HepG2 (cell line): ENCODE results near the gene CCDC157. TPM values are rescaled to one million over a fixed set of nuclear protein-coding genes. Genes with fewer than 3 reads are reported as not detected.

ENCODE experiments used
- ETV5 ChIP-seq: IDR thresholded peaks from 2 replicates; pipeline ENCODE4 v1.6.1; 2018; ENCODE audit warnings: missing biosample characterization, missing genetic modification reagents, inconsistent platforms, borderline replicate concordance
- GABPB1 ChIP-seq: IDR thresholded peaks from 2 replicates; pipeline ENCODE4 v1.6.1; 2016; ENCODE audit warnings: mild to moderate bottlenecking, missing genetic modification reagents, moderate library complexity, missing compliant biosample characterization
- GZF1 ChIP-seq: sonication (generic); formaldehyde crosslinking; IDR thresholded peaks from 2 replicates; pipeline ENCODE4 v1.5.1; 2020; ENCODE audit warnings: mild to moderate bottlenecking, missing genetic modification reagents
- HES4 ChIP-seq: sonication (generic); formaldehyde crosslinking; IDR thresholded peaks from 2 replicates; pipeline ENCODE4 v1.9.0; 2021; ENCODE audit warnings: mild to moderate bottlenecking, missing genetic modification reagents, borderline replicate concordance
- HMGA1 ChIP-seq: sonication (generic); formaldehyde crosslinking; conservative IDR thresholded peaks from 2 replicates; pipeline ENCODE4 v1.4.0; 2020; ENCODE audit warnings: missing genetic modification reagents
- HMGXB4 ChIP-seq, 2 experiments: sonication (generic) in 1 of 2; formaldehyde crosslinking in 1 of 2; IDR thresholded peaks; 2 replicates each; pipeline versions ENCODE4 v1.4.0 to v1.6.1; 2018 to 2020; ENCODE audit warnings: missing genetic modification reagents in 2 of 2, borderline replicate concordance in 1 of 2, low read depth in 1 of 2, mild to moderate bottlenecking in 1 of 2, missing biosample characterization in 1 of 2
- HOXA5 ChIP-seq: sonication (generic); formaldehyde crosslinking; IDR thresholded peaks from 2 replicates; pipeline ENCODE4 v1.4.0; 2020; ENCODE audit warnings: missing genetic modification reagents
- IRF2 ChIP-seq: IDR thresholded peaks from 2 replicates; pipeline ENCODE4 v1.6.1; 2018; ENCODE audit warnings: missing genetic modification reagents, missing compliant biosample characterization
- JUNB ChIP-seq: sonication (generic); formaldehyde crosslinking; IDR thresholded peaks from 2 replicates; pipeline ENCODE4 v1.8.0; 2022; ENCODE audit warnings: missing genetic modification reagents, mild to moderate bottlenecking, borderline replicate concordance
- MLXIP ChIP-seq: sonication (generic); formaldehyde crosslinking; IDR thresholded peaks from 2 replicates; pipeline ENCODE4 v1.9.0; 2021; ENCODE audit warnings: missing genetic modification reagents, borderline replicate concordance
- MTA3 ChIP-seq: sonication (generic); formaldehyde crosslinking; IDR thresholded peaks from 2 replicates; pipeline ENCODE4 v1.4.0; 2020; ENCODE audit warnings: missing genetic modification reagents
- MTF1 ChIP-seq: sonication (generic); formaldehyde crosslinking; IDR thresholded peaks from 2 replicates; pipeline ENCODE4 v1.5.0; 2020; ENCODE audit warnings: missing genetic modification reagents
- NR1H2 ChIP-seq: sonication (generic); formaldehyde crosslinking; IDR thresholded peaks from 2 replicates; pipeline ENCODE4 v1.8.1; 2022; ENCODE audit warnings: low read depth, missing genetic modification reagents, borderline replicate concordance
- PCBP2 ChIP-seq: fragments of 200-400 bp; formaldehyde crosslinking; optimal IDR thresholded peaks from 2 replicates; pipeline ENCODE3; 2018; ENCODE audit warnings: low read length, low read depth; ENCODE audit not compliant: poor library complexity, severe bottlenecking
- POLR2AphosphoS2 ChIP-seq: IDR thresholded peaks from 2 replicates; pipeline ENCODE4 v1.6.1; 2011; ENCODE audit warnings: low read depth, low read length, improper control_type of control experiment
- SMAD9 ChIP-seq: sonication (generic); formaldehyde crosslinking; IDR thresholded peaks from 2 replicates; pipeline ENCODE4 v1.5.1; 2020; ENCODE audit warnings: mild to moderate bottlenecking, missing genetic modification reagents
- SOX6 ChIP-seq, 2 experiments: fragments of 450-650 bp in 1 of 2; sonication (generic) in 1 of 2; formaldehyde crosslinking in 1 of 2; IDR thresholded peaks; 2 replicates each; pipeline versions ENCODE4 v1.4.0 to v1.6.1; 2017 to 2020; ENCODE audit warnings: antibody characterized with exemption in 1 of 2, mild to moderate bottlenecking in 1 of 2, missing genetic modification reagents in 1 of 2
- TOPORS ChIP-seq: sonication (generic); formaldehyde crosslinking; IDR thresholded peaks from 2 replicates; pipeline ENCODE4 v1.8.0; 2023; ENCODE audit warnings: mild to moderate bottlenecking, missing genetic modification reagents
- ZMYM3 ChIP-seq: sonication (generic); formaldehyde crosslinking; IDR thresholded peaks from 2 replicates; pipeline ENCODE4 v1.5.1; 2020; ENCODE audit warnings: mild to moderate bottlenecking, missing genetic modification reagents
- ZNF138 ChIP-seq: sonication (generic); formaldehyde crosslinking; IDR thresholded peaks from 2 replicates; pipeline ENCODE4 v1.5.0; 2020; ENCODE audit warnings: mild to moderate bottlenecking, low read depth, missing genetic modification reagents
- ZNF329 ChIP-seq: sonication (generic); formaldehyde crosslinking; IDR thresholded peaks from 2 replicates; pipeline ENCODE4 v1.9.0; 2021; ENCODE audit warnings: low read depth, mild to moderate bottlenecking, missing genetic modification reagents
- ZNF577 ChIP-seq: sonication (generic); formaldehyde crosslinking; IDR thresholded peaks from 2 replicates; pipeline ENCODE4 v1.4.0; 2020; ENCODE audit warnings: mild to moderate bottlenecking, low read depth, missing genetic modification reagents, borderline replicate concordance
- ZNF674 ChIP-seq: sonication (generic); formaldehyde crosslinking; IDR thresholded peaks from 2 replicates; pipeline ENCODE4 v1.5.0; 2020; ENCODE audit warnings: low read depth, mild to moderate bottlenecking, missing genetic modification reagents
- ZNF816 ChIP-seq: sonication (generic); formaldehyde crosslinking; IDR thresholded peaks from 2 replicates; pipeline ENCODE4 v1.8.0; 2022; ENCODE audit warnings: missing genetic modification reagents, mild to moderate bottlenecking, borderline replicate concordance
- ZNF839 ChIP-seq: sonication (generic); formaldehyde crosslinking; IDR thresholded peaks from 2 replicates; pipeline ENCODE4 v1.4.0; 2020; ENCODE audit warnings: missing genetic modification reagents, mild to moderate bottlenecking, borderline replicate concordance
- ZSCAN25 ChIP-seq: sonication (generic); formaldehyde crosslinking; IDR thresholded peaks from 2 replicates; pipeline ENCODE4 v1.8.0; 2022; ENCODE audit warnings: mild to moderate bottlenecking, missing genetic modification reagents
- polyA plus RNA-seq, 8 experiments: library from polyadenylated mRNA; depleted of rRNA in 3 of 8; stranded (reverse) in 7 of 8; unstranded in 1 of 8; fragments of >200 nt; fragmentation: Illumina TruSeq in 4 of 8; extraction: Trizol in 4 of 8; gene quantifications; 2 replicates each; pipeline versions ENCODE4 v1.2.1 to v1.2.3, GENCODE V29; 2011 to 2016; ENCODE audit warnings: low read depth in 4 of 8, missing spikeins in 1 of 8, mixed read lengths in 1 of 8; ENCODE audit not compliant: insufficient read depth in 1 of 8
- total RNA-seq, 5 experiments: library from RNA; depleted of rRNA; stranded (reverse); fragments of >200 nt; fragmentation: Illumina TruSeq; extraction: Trizol; gene quantifications; 2 replicates each; pipeline ENCODE4 v1.2.3, GENCODE V29; 2016; ENCODE audit warnings: low read depth in 1 of 5

CCDC157 gene
- total and polyA plus RNA-seq, 2 of the 13 experiments (the other 11 are each of a cell fraction or from before 2014, with no cell fraction given): 1.4 to 1.6 TPM

- TF ChIP-seq HMGA1 (CRISPR knock-in tag) (no peak), MTA3 (CRISPR knock-in tag) (no peak), ZMYM3 (no peak), ZNF138 (CRISPR knock-in tag) (peak; percentile 95), ZNF329 (CRISPR knock-in tag) (no peak), ZNF674 (CRISPR knock-in tag) (peak; percentile 89; the same call in 1 of the 2 replicates), ZSCAN25 (no peak), POLR2AphosphoS2 (no peak), ZNF577 (CRISPR knock-in tag) (no peak), SOX6 (IDR thresholded peaks at IDR 0.05) (no peak), SOX6 (CRISPR knock-in tag; IDR thresholded peaks at IDR 0.05) (peak; percentile 59), TOPORS (CRISPR knock-in tag) (no peak), ZNF839 (CRISPR knock-in tag) (no peak; the same call in 1 of the 2 replicates), ZNF816 (CRISPR knock-in tag) (peak; percentile 40; the same call in 1 of the 2 replicates), HOXA5 (CRISPR knock-in tag) (peak; percentile 93), IRF2 (peak; percentile 66; the same call in 1 of the 2 replicates), MTF1 (CRISPR knock-in tag) (0 out of 2 replicates have a peak, but pooled peaks have one; percentile 35), JUNB (CRISPR knock-in tag) (no peak), MLXIP (CRISPR knock-in tag) (no peak), SMAD9 (CRISPR knock-in tag) (no peak), GZF1 (CRISPR knock-in tag) (no peak), NR1H2 (CRISPR knock-in tag) (no peak), GABPB1 (peak; percentile 98), PCBP2 (no peak), ETV5 (CRISPR knock-in tag) (peak; percentile 71), HES4 (CRISPR knock-in tag) (peak; percentile 85), HMGXB4 (CRISPR knock-in tag; IDR thresholded peaks at IDR 0.05; ENCODE audit: borderline replicate concordance in 1 of 2, low read depth in 1 of 2) (peak in 1 of 2 experiments; percentile 71)
Measured at GRCh38 chr22:30356449-30357235, at the start of gene CCDC157, which contains the start of gene SF3A1 (continued).
